GM12801 (cell line): ENCODE data around the gene FOXP1.

ENCODE experiments used
- CTCF ChIP-seq: IDR thresholded peaks from one replicate; pipeline ENCODE4 v1.5.1; 2011; ENCODE audit warnings: control low read depth; ENCODE audit not compliant: insufficient read length; ENCODE audit errors: extremely low read depth

FOXP1 gene

DNA sequence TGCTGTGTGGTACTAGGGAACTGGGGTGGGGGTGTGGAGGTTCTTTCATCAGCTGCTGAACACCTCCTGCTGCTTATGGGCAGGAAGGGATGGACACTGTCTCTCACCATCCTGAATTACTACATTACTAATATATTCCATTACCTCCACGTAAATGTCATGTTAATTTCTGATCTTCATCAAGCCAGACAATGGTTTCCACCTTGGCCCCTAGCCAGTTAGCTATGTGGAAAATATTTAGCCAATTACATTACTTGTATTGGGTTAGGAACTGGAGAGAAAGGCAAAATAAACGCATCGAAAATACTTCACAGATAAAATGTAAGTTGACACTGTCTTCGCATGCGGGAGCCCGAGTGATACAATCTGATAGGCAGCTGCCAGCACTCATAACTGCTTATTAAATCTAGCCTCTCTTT, 95.1 kb downstream of the FOXP1 start:
- TF ChIP-seq CTCF: no peak

GRCh38 chr3:71487418-71487817, 96.1 kb downstream of the FOXP1 start:
- TF ChIP-seq CTCF: no peak

DNA sequence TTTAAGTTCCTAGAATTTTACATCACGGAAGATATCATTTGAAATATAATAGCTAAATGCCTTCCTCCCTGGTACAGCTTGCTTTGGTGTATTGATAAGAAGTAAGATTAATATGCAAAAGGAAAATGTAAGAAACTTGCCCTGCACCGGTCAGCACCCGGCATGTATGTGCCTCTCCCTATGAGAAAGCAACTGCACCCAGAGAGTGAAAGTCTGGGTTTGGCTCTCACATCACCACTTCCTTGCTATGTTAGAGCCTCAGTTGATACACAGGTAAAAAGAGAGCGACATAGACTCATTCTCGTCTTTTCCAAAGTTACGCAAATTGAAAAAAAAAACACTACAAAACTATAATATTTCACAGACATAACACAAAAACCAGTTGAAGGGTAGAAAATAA, 96.7 kb downstream of the FOXP1 start:
- TF ChIP-seq CTCF: no peak

DNA sequence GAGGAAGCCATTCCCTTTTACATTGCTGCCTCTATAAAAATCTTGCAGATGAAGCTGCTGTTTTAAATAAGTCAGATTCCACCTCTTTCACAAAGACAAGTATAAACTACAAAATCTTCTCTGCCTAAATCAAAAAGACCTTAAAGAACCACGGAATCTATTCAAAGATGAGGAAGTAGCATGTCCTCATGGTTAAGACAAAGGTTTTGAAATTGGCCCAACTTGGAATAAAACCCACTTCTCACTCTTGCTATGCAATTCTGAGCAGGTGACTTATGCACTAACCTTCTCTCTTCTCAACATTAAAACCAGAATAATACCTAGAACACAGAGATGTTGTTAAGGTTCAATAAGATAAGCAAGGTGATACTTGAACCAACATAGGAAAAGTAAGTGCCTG, 97.6 kb downstream of the FOXP1 start:
- TF ChIP-seq CTCF: no peak

GRCh38 chr3:71484452-71484851, 99.1 kb downstream of the FOXP1 start:
- no peak for TF ChIP-seq CTCF

GRCh38 chr3:71484047-71484446, 99.5 kb downstream of the FOXP1 start:
- TF ChIP-seq CTCF: no peak

GRCh38 chr3:71482771-71483170, 100.8 kb downstream of the FOXP1 start:
- TF ChIP-seq CTCF: no peak

GRCh38 chr3:71478568-71478967, 105.0 kb downstream of the FOXP1 start:
- no peak for TF ChIP-seq CTCF
